IMR-90 (cell line): ENCODE data around the gene FAF2. TPM values are rescaled to one million over a fixed set of nuclear protein-coding genes. Genes with fewer than 3 reads are reported as not detected.

Experiments
- ATAC-seq: fragments of 200-7000 bp; cut with Tn5 transposase; 2 replicates; pipeline ENCODE4 v1.9.1; 2020; ENCODE audit warnings: low read depth, mild to moderate bottlenecking, moderate library complexity
- BruUV-seq: library from RNA; stranded (reverse); fragments of 400-500 nt; replicated peaks from 2 replicates; lab custom pipeline; 2021; lab: Mats Ljungman, UMichigan
- CTCF ChIA-PET: fragments of 300-600 bp; formaldehyde crosslinking; extraction: SDS; loops from one replicate; lab custom pipeline; 2021; ENCODE audit warnings: antibody characterized with exemption; lab: Yijun Ruan, JAX
- POLR2A ChIA-PET: fragments of 300-600 bp; sonication (Branson Sonifier 250); formaldehyde crosslinking; loops from one replicate; lab custom pipeline; 2022; ENCODE audit warnings: antibody characterized with exemption; ENCODE audit not compliant: unreplicated experiment; lab: Charles Lee
- DNase-seq: peaks from one replicate; pipeline ENCODE4 v3.0.0; 2013
- H2AFZ ChIP-seq: replicated peaks from 2 replicates; pipeline ENCODE3; 2013; ENCODE audit warnings: low read length, mild to moderate bottlenecking; ENCODE audit not compliant: poor library complexity
- H2AK5ac ChIP-seq: 2 replicates; pipeline ENCODE4 v1.6.1; 2013; ENCODE audit warnings: low read depth, low read length, inconsistent platforms
- H2AK9ac ChIP-seq: replicated peaks from 2 replicates; pipeline ENCODE3; 2013; ENCODE audit warnings: mild to moderate bottlenecking, low read depth, low read length, moderate library complexity; ENCODE audit not compliant: poor library complexity
- H2BK120ac ChIP-seq: 2 replicates; pipeline ENCODE4 v1.6.1; 2013; ENCODE audit warnings: low read depth, low read length, inconsistent platforms
- H2BK15ac ChIP-seq: 3 replicates; pipeline ENCODE4 v1.6.1; 2013; ENCODE audit warnings: low read depth, low read length, inconsistent platforms
- H2BK20ac ChIP-seq: 2 replicates; pipeline ENCODE4 v1.6.1; 2013; ENCODE audit warnings: low read depth, mild to moderate bottlenecking, inconsistent platforms, low read length, moderate library complexity
- H2BK5ac ChIP-seq: 2 replicates; pipeline ENCODE4 v1.6.1; 2013; ENCODE audit warnings: mild to moderate bottlenecking, low read depth, low read length, inconsistent platforms; ENCODE audit not compliant: poor library complexity, severe bottlenecking
- H3K14ac ChIP-seq: replicated peaks from 2 replicates; pipeline ENCODE4 v1.6.1; 2013; ENCODE audit warnings: low read depth, low read length, inconsistent platforms
- H3K18ac ChIP-seq: 2 replicates; pipeline ENCODE4 v1.6.1; 2013; ENCODE audit warnings: low read depth, low read length, control low read depth
- H3K23ac ChIP-seq: 2 replicates; pipeline ENCODE4 v1.6.1; 2013; ENCODE audit warnings: low read depth, low read length, inconsistent platforms
- H3K27ac ChIP-seq: 2 replicates; pipeline ENCODE4 v1.5.1; 2013; ENCODE audit warnings: mild to moderate bottlenecking, control low read depth, low read length; ENCODE audit not compliant: insufficient read depth
- H3K27me3 ChIP-seq: 2 replicates; pipeline ENCODE4 v1.6.1; 2013; ENCODE audit warnings: low read length; ENCODE audit not compliant: control insufficient read depth, insufficient read depth
- H3K36me3 ChIP-seq: 2 replicates; pipeline ENCODE4 v1.6.1; 2013; ENCODE audit warnings: low read length, mixed read lengths; ENCODE audit not compliant: control insufficient read depth, insufficient read depth
- H3K4ac ChIP-seq: 2 replicates; pipeline ENCODE4 v1.6.1; 2013; ENCODE audit warnings: low read depth, low read length, inconsistent platforms
- H3K4me1 ChIP-seq: 2 replicates; pipeline ENCODE4 v1.6.1; 2013; ENCODE audit warnings: low read length, mixed read lengths; ENCODE audit not compliant: control insufficient read depth, insufficient read depth
- H3K4me2 ChIP-seq: 2 replicates; pipeline ENCODE4 v1.6.1; 2013; ENCODE audit warnings: low read depth, mild to moderate bottlenecking, control low read depth, low read length, moderate library complexity
- H3K4me3 ChIP-seq: 2 replicates; pipeline ENCODE4 v1.5.1; 2013; ENCODE audit warnings: low read depth, mild to moderate bottlenecking, control low read depth, low read length, moderate library complexity; ENCODE audit not compliant: insufficient read depth
- H3K56ac ChIP-seq: 2 replicates; pipeline ENCODE4 v1.6.1; 2013; ENCODE audit warnings: low read length, inconsistent platforms; ENCODE audit not compliant: insufficient read depth; ENCODE audit errors: extremely low read depth
- H3K79me1 ChIP-seq, 2 experiments: 2 replicates each; pipeline ENCODE4 v1.6.1; 2013; ENCODE audit warnings: low read length in 2 of 2, inconsistent platforms in 1 of 2, low read depth in 1 of 2
- H3K9ac ChIP-seq: 2 replicates; pipeline ENCODE4 v1.6.1; 2013; ENCODE audit warnings: low read depth, low read length, control low read depth
- H3K9me1 ChIP-seq: 2 replicates; pipeline ENCODE4 v1.6.1; 2013; ENCODE audit warnings: low read length, inconsistent platforms; ENCODE audit not compliant: insufficient read depth
- H3K9me3 ChIP-seq: 2 replicates; pipeline ENCODE4 v1.6.1; 2013; ENCODE audit warnings: low read length; ENCODE audit not compliant: control insufficient read depth, insufficient read depth
- H4K20me1 ChIP-seq: 2 replicates; pipeline ENCODE4 v1.6.1; 2013; ENCODE audit warnings: low read length, inconsistent platforms; ENCODE audit not compliant: insufficient read depth
- H4K5ac ChIP-seq: 2 replicates; pipeline ENCODE4 v1.6.1; 2013; ENCODE audit warnings: mild to moderate bottlenecking, low read depth, low read length, control low read depth
- H4K8ac ChIP-seq, 2 experiments: 2 replicates each; pipeline ENCODE4 v1.6.1; 2013; ENCODE audit warnings: low read depth in 2 of 2, low read length in 2 of 2, control low read depth in 1 of 2, inconsistent platforms in 1 of 2
- H4K91ac ChIP-seq: 2 replicates; pipeline ENCODE4 v1.6.1; 2013; ENCODE audit warnings: low read depth, low read length, inconsistent platforms; ENCODE audit not compliant: insufficient read depth
- BHLHE40 ChIP-seq: fragments of 150-350 bp; IDR thresholded peaks from 2 replicates; pipeline ENCODE4 v1.6.1; 2016; ENCODE audit warnings: mild to moderate bottlenecking, low read depth, low read length
- CHD1 ChIP-seq: IDR thresholded peaks from 2 replicates; pipeline ENCODE4 v1.6.1; 2012; ENCODE audit warnings: low read depth, low read length, improper control_type of control experiment
- CTCF ChIP-seq: conservative IDR thresholded peaks from 2 replicates; pipeline ENCODE4 v1.5.1; 2012; ENCODE audit warnings: mild to moderate bottlenecking, low read depth, low read length, improper control_type of control experiment
- MAFK ChIP-seq: IDR thresholded peaks from 2 replicates; pipeline ENCODE4 v1.6.1; 2012; ENCODE audit warnings: low read depth, low read length, improper control_type of control experiment
- NFE2L2 ChIP-seq: fragments of 150-350 bp; IDR thresholded peaks from 2 replicates; pipeline ENCODE4 v1.6.1; 2016; ENCODE audit warnings: low read depth, mild to moderate bottlenecking, low read length
- RAD21 ChIP-seq: IDR thresholded peaks from 2 replicates; pipeline ENCODE4 v1.6.1; 2012; ENCODE audit warnings: low read length, improper control_type of control experiment
- WGBS, 2 experiments: methylation state at CpG; one replicate each; pipeline versions ENCODE4 v1.1.5 to v1.1.7; 2013; ENCODE audit warnings: missing lambda C conversion rate in 2 of 2; ENCODE audit not compliant: insufficient read length in 1 of 2; ENCODE audit errors: extremely low coverage in 2 of 2; 5-methylcytosine and 5-hydroxymethylcytosine counted together
- dilution Hi-C: fragments of 300-500 bp; cut with HindIII; formaldehyde crosslinking; loops from one replicate; pipeline ENCODE4 v1.14.3; 2018; ENCODE audit warnings: low sequenced_read_pairs; ENCODE audit not compliant: unreplicated experiment
- in situ Hi-C: fragments of 300-500 bp; cut with MboI; formaldehyde crosslinking; loops from 3 replicates; pipeline ENCODE4 v1.14.3; 2019; ENCODE audit warnings: low sequenced_read_pairs, inconsistent platforms, mixed read lengths
- intact Hi-C: fragments of 100-400 bp; cut with micrococcal nuclease; formaldehyde crosslinking; loops from 2 replicates; pipeline ENCODE4 v1.10.0; 2022
- polyA plus RNA-seq, 3 experiments: library from polyadenylated mRNA; depleted of rRNA; stranded (reverse); fragments of >200 nt; gene quantifications; 2 replicates each; pipeline ENCODE4 v1.2.3, GENCODE V29; 2012; ENCODE audit warnings: low replicate concordance in 1 of 3
- total RNA-seq: library from RNA; depleted of rRNA; stranded (reverse); fragments of >200 nt; gene quantifications from 2 replicates; pipeline ENCODE4 v1.2.3, GENCODE V29; 2012
- TF ChIP-seq, protein P1 (sequence below): fragments of 150-350 bp; IDR thresholded peaks from 2 replicates; pipeline ENCODE4 v1.6.1; 2016; ENCODE audit warnings: low read depth, mild to moderate bottlenecking, low read length, moderate library complexity, borderline replicate concordance

The FAF2 gene
- total and polyA plus RNA-seq, 2 of the 4 experiments (the other 2 are of a cell fraction) = 32.9 to 47.0 TPM

- Histone ChIP-seq H2BK120ac (no peak overlapping the region), H3K23ac (no peak overlapping the region), H3K4me3 (no peak overlapping the region), H3K4me2 (no peak overlapping the region), H3K4me1 (no peaks in the 10 kb centered on the region), H4K8ac (no peak overlapping the region), H4K20me1 (no peaks in the 10 kb centered on the region), H4K5ac (no peak overlapping the region), H3K9ac (no peak overlapping the region), H3K27ac (no peak overlapping the region), H3K4ac (no peak overlapping the region), H2AFZ (no peak overlapping the region), H3K79me1 (peaks cover 0 to 11% of the 10 kb centered on the region in 2 experiments; a peak in 1 of 4 replicates), H2AK9ac (no peak overlapping the region), H2BK20ac (no peak overlapping the region), H3K9me3 (no peaks in the 10 kb centered on the region), H2AK5ac (no peak overlapping the region), H3K9me1 (no peaks in the 10 kb centered on the region), H2BK5ac (no peak overlapping the region), H3K18ac (no peak overlapping the region), H3K14ac (no peak overlapping the region), H3K27me3 (no peaks in the 10 kb centered on the region), H3K36me3 (peaks cover 36% of the 10 kb centered on the region), H2BK15ac (no peak overlapping the region), H3K56ac (no peak overlapping the region), H4K91ac (no peak overlapping the region)
- ChIA-PET CTCF (no interaction called here), POLR2A (no interaction called here)
- dilution Hi-C loops (no loop called here), intact Hi-C loops (no loop called here), in situ Hi-C loops (no loop called here)
- TF ChIP-seq BHLHE40 (no peak), RAD21 (no peak), CHD1 (no peak), NFE2L2 (no peak), CTCF (no peak), MAFK (no peak)
- TF ChIP-seq, protein P1, sequence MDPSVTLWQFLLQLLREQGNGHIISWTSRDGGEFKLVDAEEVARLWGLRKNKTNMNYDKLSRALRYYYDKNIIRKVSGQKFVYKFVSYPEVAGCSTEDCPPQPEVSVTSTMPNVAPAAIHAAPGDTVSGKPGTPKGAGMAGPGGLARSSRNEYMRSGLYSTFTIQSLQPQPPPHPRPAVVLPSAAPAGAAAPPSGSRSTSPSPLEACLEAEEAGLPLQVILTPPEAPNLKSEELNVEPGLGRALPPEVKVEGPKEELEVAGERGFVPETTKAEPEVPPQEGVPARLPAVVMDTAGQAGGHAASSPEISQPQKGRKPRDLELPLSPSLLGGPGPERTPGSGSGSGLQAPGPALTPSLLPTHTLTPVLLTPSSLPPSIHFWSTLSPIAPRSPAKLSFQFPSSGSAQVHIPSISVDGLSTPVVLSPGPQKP = no peak
- peak; percentile 55 for DNase-seq
- no peak; the same call in 1 of the 2 replicates for ATAC-seq
- 40% methylated on average over 1 of the region's 4 CpGs; no CpG with 5 or more reads in 1 of the 2 experiments for WGBS, 2 experiments
- no TSS peak for BruUV-seq
These were observed 60.4 kb downstream of the FAF2 start for GRCh38 chr5:176508603-176509002.
